ENCODE data around the gene SRF.
A peak's percentile ranks its signal among the peaks of the same experiment; 100 is the strongest.

The SRF gene

GRCh38 chr6:43217351-43217750, 46.3 kb downstream of the SRF start:
- DNase-seq (ENCODE audit: low read depth): no peak

GRCh38 chr6:43219119-43219518, 48.0 kb downstream of the SRF start:
- DNase-seq (ENCODE audit: low read depth): no peak

GRCh38 chr6:43219814-43220213, 48.7 kb downstream of the SRF start:
- DNase-seq (ENCODE audit: low read depth): no peak

GRCh38 chr6:43220439-43220951, 49.4 kb downstream of the SRF start:
- DNase-seq (ENCODE audit: low read depth): no peak

GRCh38 chr6:43221046-43221972, 50.2 kb downstream of the SRF start:
- DNase-seq (ENCODE audit: low read depth): no peak

GRCh38 chr6:43222418-43223059, 51.5 kb downstream of the SRF start:
- no peak for DNase-seq (ENCODE audit: low read depth)

GRCh38 chr6:43223175-43223574, 52.1 kb downstream of the SRF start:
- no peak for DNase-seq (ENCODE audit: low read depth)

GRCh38 chr6:43226192-43226851, 55.3 kb downstream of the SRF start:
- DNase-seq (ENCODE audit: low read depth): no peak

- peak; percentile 60 for DNase-seq (ENCODE audit: low read depth)
These were observed 58.1 kb downstream of the SRF start, which contains the start of gene DNPH1 for GRCh38 chr6:43228951-43229802. TSS of gene DNPH1 (minus strand) at chr6:43229481. CDS start at chr6:43229456, 25 bp downstream.

GRCh38 chr6:43229803-43230620, 58.9 kb downstream of the SRF start:
- DNase-seq (ENCODE audit: low read depth): no peak

- no peak for DNase-seq (ENCODE audit: low read depth)
These were observed 60.0 kb downstream of the SRF start for GRCh38 chr6:43231053-43231452.

Measured in stimulated activated CD8-positive, alpha-beta memory T cell treated with anti-CD3 and anti-CD28 coated beads, Interleukin-12 subunit alpha, Interleukin-12 subunit beta, amount 100 ng/mL, for 1 hour (primary cell).